Lower leg skin (tissue), 4 donors: ENCODE data around the gene C16orf89. TPM values are rescaled to one million over a fixed set of nuclear protein-coding genes. Genes with fewer than 3 reads are reported as not detected.
A peak's percentile ranks its signal among the peaks of the same experiment; 100 is the strongest.

Source experiments
- DNase-seq, 2 donors: peaks; one replicate each; pipeline ENCODE4 v3.0.0-alpha.2; 2019; ENCODE audit warnings: low spot score in 2 of 2
- H3K4me3 ChIP-seq: fragments of 200-600 bp; sonication (generic); 2 replicates; pipeline ENCODE4 v1.5.1; 2017; ENCODE audit warnings: mild to moderate bottlenecking, low read depth; ENCODE audit not compliant: poor library complexity, severe bottlenecking
- CTCF ChIP-seq, 3 donors: fragments of 450-650 bp; IDR thresholded peaks; one replicate each; pipeline ENCODE4 v1.5.1; 2016; ENCODE audit warnings: antibody characterized with exemption in 3 of 3, mild to moderate bottlenecking in 3 of 3, moderate library complexity in 2 of 3
- POLR2A ChIP-seq, 2 donors: fragments of 450-650 bp; IDR thresholded peaks; one replicate each; pipeline ENCODE4 v1.6.1; 2016 to 2017; ENCODE audit warnings: antibody characterized with exemption in 2 of 2, mild to moderate bottlenecking in 1 of 2, moderate library complexity in 1 of 2
- WGBS, 2 donors: methylation state at CpG; one replicate each; pipeline ENCODE4 v1.1.5; 2018; 5-methylcytosine and 5-hydroxymethylcytosine counted together
- intact Hi-C: fragments of 100-400 bp; cut with DNase I; formaldehyde crosslinking; loops from one replicate; pipeline ENCODE4 v1.15.0; 2023; ENCODE audit warnings: low total_unique reads
- total RNA-seq, 4 donors: library from RNA; depleted of rRNA; stranded (reverse); fragments of >200 nt; gene quantifications; one replicate each; pipeline ENCODE4 v1.1.0, GENCODE V29; 2016

The C16orf89 gene
- total RNA-seq, 4 donors from 2014 or later, result 0.12 TPM; not detected in 3

DNA sequence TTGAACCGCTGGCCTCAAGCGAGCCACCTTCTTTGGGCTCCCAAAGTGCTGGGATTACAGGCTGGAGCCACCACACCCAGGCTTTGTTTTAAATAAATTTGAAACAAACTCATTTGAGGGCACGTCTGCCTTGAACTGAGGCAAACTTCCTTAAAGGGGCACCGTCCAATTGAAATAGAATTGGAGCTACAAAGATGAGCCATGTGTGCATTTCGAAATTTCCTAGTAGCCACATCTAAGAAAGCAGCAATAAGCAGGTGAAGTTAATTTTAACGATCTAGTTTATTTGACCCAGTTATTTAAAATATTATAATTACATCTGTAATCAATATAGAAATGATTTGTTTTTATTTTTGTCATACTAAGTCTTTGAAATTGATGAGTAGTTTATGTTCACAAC lies 755 bp upstream of the C16orf89 start:
- DNase-seq, result no peak
- TF ChIP-seq POLR2A (IDR thresholded peaks at IDR 0.05) (no peak), CTCF (IDR thresholded peaks at IDR 0.05) (no peak)
- intact Hi-C loops, result no loop called here
- 66 to 70% methylated on average over 6 of the region's 6 CpGs for WGBS, 2 donors
- H3K4me3 ChIP-seq, result no peak overlapping the region

GRCh38 chr16:5065326-5065725 lies 430 bp downstream of the C16orf89 start:
- no peak for TF ChIP-seq POLR2A (IDR thresholded peaks at IDR 0.05)
- no peak for DNase-seq
- 72 to 75% methylated on average over 8 of the region's 8 CpGs for WGBS, 2 donors
- intact Hi-C loops, result no loop called here
- H3K4me3 ChIP-seq, result no peak overlapping the region

DNA sequence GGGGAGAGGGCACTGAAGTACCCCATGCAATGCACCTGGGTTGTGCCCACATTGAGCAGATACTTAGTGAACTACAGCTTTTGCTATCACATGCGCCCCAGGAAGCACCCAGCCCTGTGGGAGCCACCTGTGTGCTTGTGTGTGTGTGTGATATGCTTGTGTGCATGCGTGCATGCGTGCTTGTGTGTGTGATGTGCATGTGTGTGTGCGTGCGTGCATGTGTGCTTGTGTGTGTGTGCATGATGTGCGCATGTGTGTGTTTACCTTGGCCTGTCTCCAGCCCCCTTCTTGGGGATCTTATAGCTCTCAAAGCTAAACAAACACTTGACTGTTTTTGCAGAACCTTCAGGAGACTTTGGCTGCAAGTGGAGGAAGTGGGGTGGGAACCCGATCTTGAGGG lies 841 bp downstream of the C16orf89 start:
- DNase-seq, result no peak
- H3K4me3 ChIP-seq, result no peak overlapping the region
- intact Hi-C loops, result no loop called here
- TF ChIP-seq CTCF (IDR thresholded peaks at IDR 0.05), result peak in 1 of 3 donors; percentile 58
- no peak for TF ChIP-seq POLR2A (IDR thresholded peaks at IDR 0.05)
- WGBS, 2 donors, result 77 to 82% methylated on average over 7 of the region's 7 CpGs

DNA sequence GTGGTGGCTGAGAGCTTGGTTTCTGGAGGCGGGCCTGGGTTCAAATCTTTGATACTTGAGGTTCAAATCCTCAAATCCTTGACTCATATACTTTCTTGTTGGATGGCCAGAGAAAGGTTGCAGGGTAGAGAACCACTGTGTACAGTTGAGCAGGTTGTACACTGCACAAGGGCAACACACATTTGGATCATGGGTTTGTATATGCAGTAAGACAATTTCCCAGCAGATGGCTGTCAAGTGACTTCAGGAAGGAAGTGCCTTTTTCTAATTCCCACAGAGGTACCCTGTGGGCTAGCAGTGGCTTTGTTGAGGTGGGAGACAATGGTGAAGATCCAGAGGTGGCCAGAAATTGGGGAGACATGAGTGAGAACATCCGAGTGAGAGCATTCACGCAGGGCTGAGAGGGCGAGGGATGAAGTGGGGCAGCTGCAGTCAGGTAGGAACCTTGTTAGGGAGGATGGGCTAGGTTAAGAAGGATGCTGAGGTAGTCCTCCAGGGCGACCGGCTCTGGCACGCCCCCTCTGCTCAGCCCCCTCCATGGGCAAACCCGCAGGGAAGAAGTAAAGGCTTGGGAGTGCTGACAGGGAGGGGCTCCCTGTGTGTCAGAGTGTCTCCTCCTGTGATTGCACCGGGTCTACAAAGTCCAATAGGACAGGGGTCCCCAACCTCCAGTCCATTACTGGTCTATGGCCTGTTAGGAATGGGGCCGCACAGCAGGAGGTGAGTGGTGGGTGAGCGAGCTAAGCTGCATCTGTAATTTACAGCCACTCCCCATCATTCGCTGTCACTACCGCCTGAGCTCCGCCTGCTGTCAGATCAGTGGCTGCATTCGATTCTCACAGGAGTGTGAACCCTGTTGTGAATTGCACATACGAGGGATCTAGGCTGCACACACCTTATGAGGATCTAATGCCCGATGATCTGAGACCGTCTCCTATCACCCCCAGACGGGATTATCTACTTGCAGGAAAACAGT lies 2.7 kb downstream of the C16orf89 start:
- DNase-seq, result no peak
- 64 to 76% methylated on average over 19 of the region's 19 CpGs for WGBS, 2 donors
- intact Hi-C loops, result no loop called here
- no peak for TF ChIP-seq CTCF (IDR thresholded peaks at IDR 0.05)
- TF ChIP-seq POLR2A (IDR thresholded peaks at IDR 0.05), result no peak
- no peak overlapping the region for H3K4me3 ChIP-seq

DNA sequence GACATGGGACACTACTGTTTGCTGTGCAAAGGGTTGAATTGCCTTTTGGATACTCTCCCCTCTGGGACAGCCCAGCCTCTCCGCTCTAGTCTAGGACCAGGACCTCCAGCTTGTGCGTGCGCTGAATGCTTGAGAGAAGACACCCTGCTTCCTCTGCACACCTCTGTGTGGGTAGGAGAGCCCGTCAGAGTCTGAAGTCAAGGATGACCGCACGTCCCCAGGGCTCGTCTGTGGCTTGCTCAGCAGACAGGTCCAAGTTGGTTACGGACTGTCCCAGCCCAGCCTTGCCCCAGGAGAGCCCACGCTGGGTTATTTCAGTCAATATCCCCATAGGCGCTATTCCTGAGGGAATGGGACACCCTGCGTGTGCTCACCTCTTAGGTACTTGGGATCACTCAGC lies 3.7 kb downstream of the C16orf89 start:
- no peak for TF ChIP-seq POLR2A (IDR thresholded peaks at IDR 0.05)
- TF ChIP-seq CTCF (IDR thresholded peaks at IDR 0.05), result no peak
- WGBS, 2 donors, result 75 to 81% methylated on average over 11 of the region's 11 CpGs
- intact Hi-C loops, result no loop called here

GRCh38 chr16:5060073-5060641 lies 5.6 kb downstream of the C16orf89 start:
- no peak for DNase-seq
- intact Hi-C loops, result no loop called here

More for the DNA sequence above, 3.7 kb downstream of the C16orf89 start:
- DNase-seq, result no peak
- H3K4me3 ChIP-seq, result no peak overlapping the region

More at GRCh38 chr16:5060073-5060641, 5.6 kb downstream of the C16orf89 start:
- TF ChIP-seq POLR2A (IDR thresholded peaks at IDR 0.05), result no peak
- TF ChIP-seq CTCF (IDR thresholded peaks at IDR 0.05), result no peak
- H3K4me3 ChIP-seq, result no peak overlapping the region
- WGBS, 2 donors, result 75 to 77% methylated on average over 10 of the region's 10 CpGs
